Fibroblast of the conjunctiva (primary cell): ENCODE measurements around the gene CSAD.
"Not testable (repeated sequence)": the region's sequence is repeated elsewhere in the genome, so short reads cannot be mapped to it uniquely, and the experiment has no call there.

Source experiments
- DNase-seq: peaks from one replicate; pipeline ENCODE4 v3.0.0-alpha.2; 2010; ENCODE audit warnings: low read depth

CSAD gene

DNA sequence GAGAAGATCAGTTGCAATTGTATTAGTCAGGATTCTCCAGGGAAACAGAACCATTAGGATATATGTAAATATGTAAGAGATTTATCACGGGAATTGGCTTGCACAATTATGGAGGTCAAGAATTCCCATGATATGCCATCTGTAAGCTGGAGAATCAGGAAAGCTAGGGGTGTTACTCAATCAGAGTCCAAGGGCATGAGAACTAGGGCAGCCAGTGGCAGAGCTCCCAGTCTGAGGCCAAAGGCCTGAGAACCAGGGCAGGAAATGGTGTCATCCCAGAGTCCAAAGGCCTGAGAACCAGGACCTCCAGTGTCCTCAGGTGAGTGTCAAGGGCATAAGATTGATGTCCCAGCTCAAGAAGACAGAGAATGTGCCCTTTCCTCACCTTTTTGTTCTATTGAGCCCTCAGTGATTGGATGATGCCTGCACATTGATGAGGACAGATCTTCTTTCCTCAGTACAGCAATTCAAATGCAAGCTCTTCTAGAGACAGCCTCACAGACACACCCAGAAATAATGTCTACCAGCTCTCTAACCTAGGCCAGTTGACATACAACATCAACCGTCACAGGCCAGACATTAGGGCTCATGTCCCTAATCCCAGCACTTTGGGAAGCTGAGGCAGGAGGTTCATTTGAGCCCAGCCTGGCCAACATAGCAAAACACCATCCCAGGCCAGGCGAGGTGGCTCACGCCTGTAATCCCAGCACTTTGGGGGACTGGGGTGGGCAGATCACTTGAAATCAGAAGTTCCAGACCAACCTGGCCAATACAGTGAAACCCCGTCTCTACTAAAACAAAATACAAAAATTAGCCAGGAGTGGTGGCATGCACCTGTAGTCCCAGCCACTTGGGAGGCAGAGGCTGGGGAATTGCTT lies 35.1 kb downstream of the CSAD start:
- DNase-seq, result no peak

DNA sequence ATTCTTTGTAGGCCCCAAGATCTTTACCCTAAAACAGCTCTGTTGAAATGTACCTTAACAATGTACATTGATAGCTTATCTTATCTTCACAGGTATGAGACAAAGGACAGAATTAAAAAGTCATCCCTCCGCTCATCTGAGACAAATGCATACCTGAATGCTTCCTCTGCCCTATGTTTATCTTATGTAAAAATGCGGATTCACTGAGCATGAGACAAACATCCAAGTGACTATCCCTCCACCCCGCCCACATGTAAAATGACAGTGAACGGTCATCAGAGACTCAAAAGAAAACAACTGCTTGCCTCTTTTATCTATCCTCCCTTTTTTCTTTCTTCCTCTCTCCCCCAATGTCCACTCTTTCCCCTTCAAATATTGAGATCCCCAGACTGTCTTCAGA lies 37.4 kb downstream of the CSAD start:
- no peak for DNase-seq

DNA sequence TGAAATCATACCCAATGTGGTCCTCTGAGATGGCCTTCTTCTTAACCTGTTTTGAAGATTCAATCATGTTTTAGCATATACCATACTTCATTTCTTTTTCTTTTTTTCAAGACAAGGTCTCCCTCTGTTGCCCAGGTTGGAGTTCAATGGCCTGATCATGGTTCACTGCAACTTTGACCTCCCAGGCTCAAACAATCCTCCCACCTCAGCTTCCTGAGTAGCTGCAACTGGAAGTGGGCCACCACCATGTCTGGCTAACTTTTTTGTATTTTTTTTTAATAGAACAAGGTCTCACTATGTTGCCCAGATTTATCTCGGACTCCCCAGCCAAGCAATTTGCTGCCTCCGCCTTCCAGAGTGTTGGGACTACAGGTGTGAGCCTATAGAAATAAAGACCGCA lies 47.0 kb downstream of the CSAD start:
- DNase-seq, result no peak

DNA sequence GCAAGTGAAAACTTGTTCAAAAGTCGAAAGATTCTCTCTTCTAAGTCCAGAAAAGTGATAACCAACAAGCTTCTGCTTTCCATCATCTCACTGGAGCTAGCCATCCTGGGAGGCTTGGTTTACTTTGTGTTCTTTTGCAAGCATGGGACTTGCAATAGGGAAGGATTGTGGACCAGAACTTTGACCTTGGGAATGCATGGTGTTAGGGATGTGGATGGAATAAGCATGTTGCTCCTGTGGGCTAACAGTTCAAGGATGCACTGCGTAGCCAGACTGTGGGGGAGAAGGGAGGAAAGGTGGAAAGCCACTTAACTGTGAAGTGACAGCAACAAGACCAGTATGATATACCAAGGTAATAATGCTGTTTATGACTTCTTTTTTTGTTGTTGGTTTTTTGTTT lies 48.9 kb downstream of the CSAD start:
- DNase-seq, result no peak

DNA sequence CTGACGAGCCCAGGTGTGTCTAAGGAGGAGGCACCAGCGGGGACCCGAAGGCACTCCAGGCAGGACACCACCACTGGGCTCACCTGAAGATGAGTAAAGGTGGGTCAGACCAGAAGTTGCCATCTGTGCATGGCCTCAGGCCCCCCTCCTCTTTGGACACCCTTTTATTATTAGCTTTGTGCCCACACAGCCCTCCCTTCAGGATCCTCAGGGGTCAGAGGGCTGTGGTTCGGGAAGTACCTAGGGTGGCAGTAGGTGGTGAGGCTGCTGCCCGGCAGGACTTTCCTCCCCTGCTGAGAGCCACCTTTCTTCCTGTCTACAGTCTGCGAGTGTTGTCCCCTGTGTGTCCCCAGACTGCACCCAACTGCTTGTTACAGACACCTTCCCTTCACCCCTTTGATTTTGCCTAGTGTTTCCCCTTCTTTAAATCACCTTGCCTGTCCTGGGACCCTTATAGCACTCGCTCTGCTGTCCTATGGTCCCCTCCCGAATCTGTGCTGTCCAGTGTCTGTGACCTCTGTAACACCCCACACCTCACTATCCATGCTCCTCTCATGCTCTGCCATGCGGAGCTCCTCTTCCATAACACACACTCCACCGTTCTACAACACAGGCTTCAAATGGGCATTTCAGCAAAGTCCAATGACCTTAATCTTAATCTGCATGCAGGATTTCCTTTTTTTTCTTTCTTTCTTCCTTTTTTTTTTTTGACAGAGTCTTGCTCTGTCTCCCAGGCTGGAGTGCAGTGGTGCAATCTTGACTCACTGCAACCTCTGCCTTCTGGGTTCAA lies 51.8 kb downstream of the CSAD start:
- DNase-seq, result no peak

DNA sequence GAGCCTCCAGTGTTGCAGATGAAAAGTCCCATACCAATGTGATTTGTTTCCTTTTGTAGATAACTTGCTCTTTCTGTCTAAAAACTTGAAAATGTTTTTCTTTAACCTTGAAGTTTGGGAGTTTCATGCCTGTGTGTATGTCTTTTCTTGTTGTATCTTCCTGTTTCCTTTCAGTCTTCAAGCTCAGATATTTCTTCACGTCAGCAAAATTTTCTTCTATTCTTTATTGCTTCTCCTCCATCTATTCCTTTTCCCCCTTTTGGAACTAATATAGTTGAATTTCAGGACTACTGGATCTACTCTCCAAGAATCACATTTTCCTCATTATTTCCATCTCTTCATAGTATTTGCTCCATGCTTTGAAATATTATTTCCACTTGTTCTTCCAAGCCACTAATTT lies 53.6 kb downstream of the CSAD start:
- DNase-seq, result no peak

DNA sequence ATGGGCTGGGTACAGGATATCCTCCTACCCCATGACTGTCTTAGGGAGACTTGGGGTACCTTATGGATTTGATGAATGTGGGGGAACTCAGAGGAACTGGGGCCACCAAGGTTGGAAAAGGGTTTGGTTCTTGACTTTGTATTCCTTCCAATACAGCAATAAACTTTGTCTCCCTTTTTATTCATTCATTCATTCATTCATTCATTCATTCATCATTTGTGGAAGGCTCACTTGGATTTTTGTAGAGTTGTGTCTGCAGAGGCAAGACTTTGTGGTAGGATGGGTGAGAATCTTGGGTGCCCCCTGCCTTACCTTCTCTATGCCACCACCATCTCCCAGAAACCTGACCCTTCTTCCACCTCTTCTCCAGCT lies 56.4 kb downstream of the CSAD start:
- DNase-seq, result no peak

DNA sequence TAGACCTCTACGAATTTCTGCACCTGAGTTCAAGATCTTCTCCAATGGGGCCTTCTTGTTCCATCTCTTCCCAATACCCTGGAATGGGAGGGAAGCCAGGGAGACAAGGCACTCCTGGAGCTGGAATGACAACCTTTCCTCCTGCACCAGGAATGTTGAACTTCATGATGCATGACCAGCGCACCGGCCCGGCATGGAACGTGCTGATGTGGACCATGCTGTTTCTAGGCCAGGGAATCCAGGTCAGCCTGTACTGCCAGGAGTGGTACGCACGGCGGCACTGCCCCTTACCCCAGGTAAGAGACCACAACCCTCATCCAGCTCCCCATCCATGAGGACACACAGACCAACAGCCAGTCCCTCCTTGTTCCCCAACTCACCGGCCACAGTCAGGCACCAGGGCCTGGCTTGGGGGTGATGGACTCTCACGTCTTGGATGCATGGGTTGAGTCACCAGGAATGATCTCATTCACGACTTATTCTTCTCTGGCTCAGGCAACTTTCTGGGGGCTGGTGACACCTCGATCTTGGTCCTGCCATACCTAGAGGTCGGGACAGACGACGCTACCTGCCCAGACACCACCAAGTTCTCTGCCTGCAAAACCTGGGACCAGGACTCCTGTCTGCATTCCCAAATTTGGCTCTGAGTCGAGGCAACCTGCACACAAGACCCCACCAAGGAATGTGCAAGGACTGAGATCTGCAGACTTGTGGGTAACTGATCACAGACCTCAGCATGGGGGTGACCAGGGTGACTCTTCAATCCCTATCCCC lies 57.0 kb downstream of the CSAD start:
- no peak for DNase-seq

DNA sequence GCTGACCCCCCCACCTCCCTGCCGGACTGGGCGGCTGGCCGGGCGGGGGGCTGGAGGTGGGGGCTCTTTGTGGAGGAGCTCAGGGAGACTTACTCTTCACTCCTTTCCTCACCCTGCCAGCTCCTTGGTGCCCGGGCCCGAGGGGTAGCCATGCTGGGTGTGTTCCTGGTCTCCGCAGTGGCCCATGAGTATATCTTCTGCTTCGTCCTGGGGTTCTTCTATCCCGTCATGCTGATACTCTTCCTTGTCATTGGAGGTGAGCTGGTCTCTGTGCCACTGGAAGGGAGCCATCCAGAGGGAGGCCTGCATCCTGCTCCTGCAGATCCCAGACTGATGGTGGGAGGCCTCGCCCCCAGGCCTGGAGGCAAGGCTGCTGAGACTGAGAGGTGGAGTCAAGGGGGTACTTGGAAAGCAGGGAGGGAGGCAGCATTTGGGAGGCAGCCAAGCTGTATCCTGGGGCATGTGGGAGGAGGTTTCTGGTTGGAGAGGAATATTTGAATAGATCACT lies 57.7 kb downstream of the CSAD start:
- no peak for DNase-seq

DNA sequence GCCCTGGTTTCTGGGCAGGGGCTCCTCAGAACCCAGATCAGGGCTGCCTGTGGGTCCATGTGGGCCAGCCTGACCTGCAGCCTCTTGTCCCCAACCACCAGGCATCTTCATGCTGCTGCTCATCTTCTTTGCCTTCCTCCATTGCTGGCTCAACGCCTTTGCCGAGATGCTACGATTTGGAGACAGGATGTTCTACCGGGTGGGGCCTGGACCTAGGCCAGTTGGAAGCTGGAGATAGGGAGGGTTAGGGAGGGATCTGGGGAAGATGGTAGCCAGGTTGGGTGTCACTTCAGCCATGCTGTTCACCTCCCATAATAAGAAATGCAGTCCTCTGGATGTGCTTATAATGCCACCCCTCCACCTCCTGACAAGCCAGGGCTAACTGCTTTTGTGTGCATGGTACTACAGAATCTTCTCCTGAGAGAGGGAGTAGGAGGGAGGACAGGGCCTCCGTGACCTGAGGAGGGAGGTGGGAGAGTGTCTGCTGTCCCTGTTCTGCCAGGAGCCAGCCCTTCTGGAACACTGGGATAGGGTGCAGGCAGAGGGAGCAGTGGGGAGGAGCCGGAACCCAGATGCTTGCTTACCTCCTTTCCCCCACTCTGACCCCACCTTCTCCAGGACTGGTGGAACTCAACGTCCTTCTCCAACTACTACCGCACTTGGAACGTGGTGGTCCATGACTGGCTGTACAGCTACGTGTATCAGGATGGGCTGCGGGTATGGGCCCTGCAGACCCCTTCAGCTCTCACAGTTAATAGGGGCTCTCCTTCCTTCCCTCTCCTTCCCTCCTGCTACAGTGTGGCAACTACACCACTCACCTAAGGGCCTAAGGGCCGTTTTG lies 59.8 kb downstream of the CSAD start:
- DNase-seq, result no peak

DNA sequence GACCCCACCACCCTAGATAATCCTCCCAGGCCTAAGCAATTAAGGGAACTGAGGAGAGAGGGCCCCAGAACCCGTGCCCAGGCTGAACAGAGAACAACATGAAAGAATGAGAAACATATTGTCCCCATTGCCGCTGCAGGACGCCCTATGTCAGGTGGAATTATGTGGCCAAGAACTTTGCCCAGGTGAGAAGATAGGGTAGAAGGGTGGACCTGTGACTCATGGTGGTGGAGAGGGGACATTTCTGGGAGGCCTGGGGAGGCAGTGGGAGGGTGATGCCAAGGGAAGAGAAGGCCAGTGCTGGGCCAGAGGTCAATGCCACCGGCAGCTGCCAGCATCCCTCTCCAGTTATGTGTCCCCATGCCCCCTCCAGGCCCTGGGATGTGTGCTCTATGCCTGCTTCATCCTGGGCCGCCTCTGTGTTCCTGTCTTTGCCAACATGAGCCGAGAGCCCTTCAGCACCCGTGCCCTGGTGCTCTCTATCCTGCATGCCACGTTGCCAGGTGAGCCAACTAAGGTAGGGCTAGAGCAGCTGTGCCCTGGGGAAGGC lies 61.9 kb downstream of the CSAD start:
- DNase-seq, result no peak

DNA sequence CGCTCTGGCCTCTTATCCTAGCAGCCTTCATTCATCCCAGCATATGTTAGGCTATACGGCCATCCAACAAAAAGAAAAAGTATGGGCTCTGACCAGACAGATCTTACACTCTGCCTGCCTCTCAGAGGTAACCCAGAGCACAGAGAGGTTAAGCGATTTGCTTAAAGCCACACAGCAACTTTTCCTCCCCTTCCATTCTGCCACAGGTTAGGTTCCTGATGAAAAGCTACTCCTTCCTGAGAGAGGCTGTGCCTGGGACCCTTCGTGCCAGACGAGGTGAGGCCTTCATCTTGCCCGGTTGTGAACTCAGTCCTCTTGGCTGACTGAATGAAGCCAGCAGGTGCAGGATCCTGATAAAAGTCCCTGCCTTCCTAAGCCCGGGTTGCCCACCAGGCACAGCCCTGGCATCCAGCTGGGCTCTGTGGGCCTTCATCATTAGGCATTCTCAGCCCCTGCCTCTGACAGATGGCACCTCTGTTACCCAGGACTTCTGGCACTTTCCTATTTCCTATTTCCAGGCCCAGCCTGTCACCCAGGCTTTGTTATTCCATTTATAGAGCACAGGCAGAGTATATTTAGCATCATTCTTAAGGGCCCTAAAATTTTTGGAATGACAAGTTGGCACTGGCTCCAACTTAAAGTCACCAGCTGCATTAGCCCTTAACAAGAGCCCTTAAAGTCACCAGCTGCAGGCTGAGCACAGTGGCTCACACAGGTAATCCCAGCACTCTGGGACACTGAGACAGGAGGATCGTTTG lies 64.7 kb downstream of the CSAD start:
- no peak for DNase-seq

DNA sequence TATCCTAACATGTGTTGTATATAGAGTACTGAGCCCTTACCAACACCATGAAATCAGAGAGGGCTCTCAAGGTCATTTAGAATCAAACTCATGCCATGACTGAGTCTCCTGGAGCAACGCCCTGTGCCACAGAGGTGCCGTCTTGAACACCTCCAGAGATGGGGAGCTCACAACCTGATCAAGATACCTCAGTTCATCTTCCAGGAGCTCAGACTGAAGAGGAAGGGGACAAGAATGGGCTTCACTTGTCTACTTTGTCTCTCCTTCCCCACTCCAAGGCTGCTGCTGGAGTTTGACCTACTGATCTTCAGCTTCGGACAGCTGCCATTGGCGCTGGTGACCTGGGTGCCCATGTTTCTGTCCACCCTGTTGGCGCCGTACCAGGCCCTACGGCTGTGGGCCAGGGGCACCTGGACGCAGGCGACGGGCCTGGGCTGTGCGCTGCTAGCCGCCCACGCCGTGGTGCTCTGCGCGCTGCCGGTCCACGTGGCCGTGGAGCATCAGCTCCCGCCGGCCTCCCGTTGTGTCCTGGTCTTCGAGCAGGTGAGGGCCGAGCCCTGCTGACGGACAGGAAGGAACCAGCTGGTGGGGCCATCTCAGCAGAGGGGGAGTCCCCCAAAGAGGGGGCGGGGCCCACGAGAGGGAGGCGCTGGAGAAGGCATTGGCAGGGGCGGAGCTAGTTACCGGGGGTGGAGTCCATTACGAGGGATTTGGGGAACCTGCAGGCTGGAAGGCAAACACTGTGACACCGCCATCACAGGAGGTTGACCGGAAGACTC lies 65.4 kb downstream of the CSAD start:
- DNase-seq, result no peak

DNA sequence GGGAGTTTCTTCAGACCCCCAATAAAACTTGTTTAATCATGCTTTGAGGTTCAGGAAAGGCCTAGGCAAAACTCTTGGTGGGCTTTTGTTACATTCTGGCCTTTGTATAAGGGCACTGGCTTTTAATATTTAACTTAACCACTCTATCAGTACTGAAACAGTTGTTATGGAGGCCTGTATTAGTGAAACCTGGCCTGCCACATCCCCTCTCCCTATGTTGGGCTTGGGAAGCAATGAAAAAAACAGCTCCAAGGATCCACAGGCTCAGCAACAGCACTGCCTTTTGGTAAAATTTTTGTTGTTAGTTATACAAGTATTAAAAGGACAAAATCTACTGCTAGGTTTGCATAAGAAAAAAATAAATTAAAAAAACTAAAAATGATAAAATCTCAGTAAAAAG lies 66.8 kb downstream of the CSAD start:
- DNase-seq, result no peak

DNA sequence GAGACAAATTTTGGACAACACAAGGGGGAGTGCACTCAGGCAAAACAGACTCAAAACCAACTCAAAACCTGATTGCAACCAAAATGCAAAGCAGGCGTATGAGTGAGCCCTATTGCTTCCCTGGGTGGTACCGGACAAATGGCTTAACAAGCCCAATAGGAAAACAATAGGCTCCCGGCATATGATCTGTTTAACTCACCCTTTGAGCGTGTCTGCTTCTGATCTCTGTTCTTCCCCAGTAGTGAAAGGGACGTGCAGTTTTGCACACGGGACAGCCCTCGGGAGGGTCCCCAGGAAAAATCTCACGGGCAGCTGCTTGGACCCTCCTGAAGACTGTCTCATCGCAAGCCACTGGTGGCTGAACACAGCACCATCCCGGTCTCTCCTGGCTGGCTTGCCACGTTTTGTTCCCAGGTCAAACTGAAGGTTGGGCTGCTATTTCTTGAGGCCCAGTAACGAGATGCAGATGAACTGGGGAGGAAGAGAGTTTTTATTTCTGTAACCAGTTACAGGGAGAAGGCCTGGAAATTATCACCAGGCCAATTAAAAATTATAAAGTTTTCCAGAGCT lies 67.5 kb downstream of the CSAD start:
- no peak for DNase-seq

DNA sequence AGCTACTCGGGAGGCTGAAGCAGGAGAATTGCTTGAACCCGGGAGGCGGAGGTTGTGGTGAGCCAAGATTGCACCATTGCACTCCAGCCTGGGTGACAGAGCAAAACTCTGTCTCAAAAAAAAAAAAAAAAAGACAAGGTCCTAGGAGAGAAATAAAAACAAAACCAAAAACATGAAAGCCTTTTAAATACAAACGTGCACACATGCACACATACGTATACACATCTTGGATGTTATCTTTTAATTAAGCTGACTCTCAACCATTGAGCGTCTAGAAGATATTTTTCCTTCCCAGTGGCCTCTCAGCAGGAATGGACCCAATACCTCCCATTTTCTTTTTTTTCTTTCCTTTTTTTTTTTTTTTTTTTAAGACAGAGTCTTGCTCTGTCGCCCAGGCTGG lies 68.3 kb downstream of the CSAD start:
- not testable (repeated sequence) for DNase-seq
